Natural killer cell treated with Interleukin-12 subunit alpha and Interleukin-12 subunit beta and Interleukin-15 and Interleukin-18, amount 100 ng/mL, for 72 hours (primary cell): ENCODE results near the gene RNLS. TPM values are rescaled to one million over a fixed set of nuclear protein-coding genes. Genes with fewer than 3 reads are reported as not detected.
"Not testable (repeated sequence)": the region's sequence is repeated elsewhere in the genome, so short reads cannot be mapped to it uniquely, and the experiment has no call there.

Experiments
- ATAC-seq, 2 donors: fragments of 150-1000 bp; cut with Tn5 transposase in 1 of 2; sonication (Bioruptor Pico), chemical (Tn5 transposase) in 1 of 2; 2 replicates each; pipeline ENCODE4 v1.10.0; 2021
- DNase-seq: peaks from one replicate; pipeline ENCODE4 v3.0.0; 2022; ENCODE audit warnings: low spot score
- H3K27ac Mint-ChIP-seq, 2 donors: 1 replicate in 1 of 2; 2 replicates in 1 of 2; pipeline ENCODE4 v1.8.0; 2022; ENCODE audit warnings: mixed read lengths in 2 of 2, mild to moderate bottlenecking in 1 of 2, moderate library complexity in 1 of 2
- H3K27me3 Mint-ChIP-seq, 2 donors: 1 replicate in 1 of 2; 2 replicates in 1 of 2; pipeline ENCODE4 v1.8.0; 2022; ENCODE audit warnings: mixed read lengths in 2 of 2
- H3K36me3 Mint-ChIP-seq: one replicate; pipeline ENCODE4 v1.8.0; 2022; ENCODE audit warnings: mixed read lengths
- H3K4me1 Mint-ChIP-seq, 2 donors: 1 replicate in 1 of 2; 2 replicates in 1 of 2; pipeline ENCODE4 v1.8.0; 2022; ENCODE audit warnings: low read depth in 2 of 2, mixed read lengths in 2 of 2, mild to moderate bottlenecking in 1 of 2
- H3K4me3 Mint-ChIP-seq: one replicate; pipeline ENCODE4 v1.8.0; 2022; ENCODE audit warnings: mixed read lengths
- H3K9me3 Mint-ChIP-seq: 2 replicates; pipeline ENCODE4 v1.8.0; 2022; ENCODE audit warnings: mixed read lengths
- total RNA-seq, 2 donors: library from RNA; stranded (reverse); gene quantifications; one replicate each; pipeline ENCODE4 v1.2.3, GENCODE V29; 2022

Gene RNLS
- total RNA-seq, 2 donors from 2014 or later: 2.4 to 2.9 TPM

DNA sequence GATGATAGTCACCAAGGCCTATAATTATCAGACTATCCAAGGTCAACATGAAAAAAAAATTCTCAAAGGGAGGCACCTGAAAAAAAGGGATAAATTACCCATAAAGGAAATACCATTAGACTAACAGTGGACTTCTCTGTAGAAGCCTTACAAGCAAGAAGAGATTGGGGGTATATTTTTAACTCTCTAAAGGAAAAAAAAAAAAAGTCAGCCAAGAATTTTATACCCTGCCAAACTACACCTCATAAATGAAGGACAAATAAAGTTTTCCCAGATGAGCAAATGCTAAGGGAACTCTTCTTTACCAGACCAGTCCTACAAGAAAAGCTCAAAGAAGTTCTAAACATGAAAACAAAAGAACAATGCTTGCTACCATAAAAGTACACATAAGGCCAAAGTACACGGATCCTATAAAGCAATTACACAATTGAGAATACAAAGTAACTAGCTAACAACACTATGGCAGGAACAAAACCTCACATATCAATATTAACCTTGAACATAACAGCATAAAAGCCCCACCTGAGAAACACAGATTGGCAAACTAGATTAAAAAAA lies 263.1 kb downstream of the RNLS start:
- ATAC-seq: no peak

DNA sequence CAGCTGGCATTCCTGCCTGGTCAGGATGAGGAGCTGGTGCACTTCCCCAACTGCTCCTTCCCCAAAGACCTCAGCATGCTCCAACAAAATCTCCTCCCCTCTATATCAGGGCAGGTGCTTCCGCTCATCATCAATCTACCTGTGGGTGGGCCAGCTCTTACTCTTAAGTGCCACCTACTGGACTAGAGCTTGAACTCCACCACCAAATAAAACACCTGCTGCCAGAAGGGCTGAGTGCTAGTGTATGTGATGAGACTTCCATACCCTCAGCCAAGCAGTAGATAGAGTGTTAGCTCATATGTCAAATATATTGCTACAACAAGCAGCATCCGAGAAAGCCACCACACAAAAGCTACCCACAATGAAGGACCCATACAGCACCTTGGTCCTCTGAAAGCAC lies 264.3 kb downstream of the RNLS start:
- no peaks in the 10 kb centered on the region for H3K27me3 Mint-ChIP-seq
- peaks cover 12% of the 10 kb centered on the region for H3K9me3 Mint-ChIP-seq
- H3K4me1 Mint-ChIP-seq: peaks cover 2% of the 10 kb centered on the region in 2 donors
- no peak for DNase-seq
- H3K27ac Mint-ChIP-seq: no peak overlapping the region
- H3K36me3 Mint-ChIP-seq: peaks cover 33% of the 10 kb centered on the region
- no peak for ATAC-seq
- no peak overlapping the region for H3K4me3 Mint-ChIP-seq

More for the DNA sequence above, 263.1 kb downstream of the RNLS start:
- no peak for DNase-seq
- Mint-ChIP-seq H3K27me3 (no peaks in the 10 kb centered on the region), H3K4me3 (no peak overlapping the region), H3K4me1 (no peaks in the 10 kb centered on the region), H3K27ac (no peak overlapping the region), H3K9me3 (peaks cover 12% of the 10 kb centered on the region), H3K36me3 (peaks cover 33% of the 10 kb centered on the region)

- no peaks in the 10 kb centered on the region for H3K27me3 Mint-ChIP-seq
- DNase-seq (no peak), ATAC-seq (no peak)
- peaks cover 29% of the 10 kb centered on the region for H3K36me3 Mint-ChIP-seq
- H3K4me3 Mint-ChIP-seq: no peak overlapping the region
- H3K4me1 Mint-ChIP-seq: peaks cover 6 to 7% of the 10 kb centered on the region in 2 donors
- no peak overlapping the region for H3K27ac Mint-ChIP-seq
- peaks cover 12% of the 10 kb centered on the region for H3K9me3 Mint-ChIP-seq
Measured at GRCh38 chr10:88317099-88317498, 266.0 kb downstream of the RNLS start.

GRCh38 chr10:88316292-88316861 lies 266.7 kb downstream of the RNLS start:
- H3K9me3 Mint-ChIP-seq: peaks cover 12% of the 10 kb centered on the region
- H3K4me1 Mint-ChIP-seq: peaks cover 7 to 9% of the 10 kb centered on the region in 2 donors
- H3K36me3 Mint-ChIP-seq: peaks cover 27% of the 10 kb centered on the region
- H3K27ac Mint-ChIP-seq: no peak overlapping the region
- DNase-seq: no peak
- ATAC-seq: no peak
- H3K4me3 Mint-ChIP-seq: no peak overlapping the region
- H3K27me3 Mint-ChIP-seq: peaks cover 0 to 3% of the 10 kb centered on the region in 2 donors

DNA sequence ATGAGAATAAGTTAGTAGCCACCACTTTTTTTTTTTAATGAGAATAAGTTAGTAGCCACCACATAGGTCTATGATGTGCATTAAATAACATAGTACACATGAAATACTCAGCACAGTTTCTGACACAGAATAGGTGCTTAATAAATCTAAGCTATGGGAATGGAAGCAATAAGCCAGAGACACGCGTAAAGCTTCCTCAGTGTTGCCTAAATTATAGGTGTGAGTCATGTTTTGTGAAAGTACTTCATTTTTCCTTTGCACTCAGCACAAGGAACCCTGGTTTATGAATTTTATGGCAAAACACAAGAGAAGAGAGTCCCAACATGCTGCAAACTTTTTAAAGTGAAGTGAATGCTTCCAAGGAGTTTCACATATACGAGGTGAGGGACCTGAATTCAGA lies 267.4 kb downstream of the RNLS start:
- peaks cover 7 to 9% of the 10 kb centered on the region in 2 donors for H3K4me1 Mint-ChIP-seq
- no peak for ATAC-seq
- H3K36me3 Mint-ChIP-seq: peaks cover 21% of the 10 kb centered on the region
- H3K27ac Mint-ChIP-seq: no peak overlapping the region
- no peak overlapping the region for H3K4me3 Mint-ChIP-seq
- peaks cover 0 to 3% of the 10 kb centered on the region in 2 donors for H3K27me3 Mint-ChIP-seq
- DNase-seq: no peak
- H3K9me3 Mint-ChIP-seq: peaks cover 8% of the 10 kb centered on the region

DNA sequence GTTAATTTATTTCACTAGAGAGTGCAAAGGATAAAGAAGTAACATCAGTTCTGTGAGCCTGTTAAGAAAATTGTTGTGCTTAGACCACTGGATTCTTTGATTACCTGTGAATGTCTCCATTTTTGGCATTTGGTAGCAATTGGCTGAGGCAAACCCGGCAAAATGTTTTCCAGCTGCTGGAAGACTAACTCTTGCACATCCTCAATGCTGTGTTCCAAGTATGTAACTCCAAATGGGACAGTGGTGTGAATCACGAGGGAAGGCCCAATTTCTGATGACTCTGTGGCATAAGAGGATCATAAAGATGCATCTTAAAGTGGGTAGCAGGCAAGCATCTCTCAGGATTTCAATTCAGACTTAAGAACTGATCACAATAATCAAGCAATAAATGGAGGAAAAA lies 268.8 kb downstream of the RNLS start:
- peaks cover 7 to 9% of the 10 kb centered on the region in 2 donors for H3K4me1 Mint-ChIP-seq
- peaks cover 7% of the 10 kb centered on the region for H3K36me3 Mint-ChIP-seq
- DNase-seq (no peak), ATAC-seq (no peak)
- no peak overlapping the region for H3K4me3 Mint-ChIP-seq
- H3K27ac Mint-ChIP-seq: no peak overlapping the region
- peaks cover 4% of the 10 kb centered on the region for H3K9me3 Mint-ChIP-seq
- H3K27me3 Mint-ChIP-seq: peaks cover 0 to 3% of the 10 kb centered on the region in 2 donors

DNA sequence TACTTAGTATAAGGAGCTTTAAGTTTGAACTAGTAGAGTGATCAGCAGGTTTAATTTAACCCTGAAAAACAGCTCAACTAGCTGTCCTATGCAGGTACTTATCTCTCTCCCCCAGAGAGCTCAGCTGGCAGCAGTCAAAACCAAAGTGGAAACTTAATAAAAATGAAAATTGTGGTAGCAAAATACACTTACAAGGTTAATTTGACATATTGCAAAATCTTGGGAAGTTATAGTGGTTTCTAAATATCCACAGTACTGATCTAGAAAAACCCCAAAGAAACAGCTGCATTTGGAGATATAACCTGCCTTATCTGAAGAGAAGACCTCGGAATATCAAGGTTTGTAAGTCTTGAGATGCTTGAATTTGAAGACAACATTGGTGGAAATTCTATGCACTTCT lies 269.2 kb downstream of the RNLS start:
- Mint-ChIP-seq H3K27ac (no peak overlapping the region), H3K4me3 (no peak overlapping the region), H3K4me1 (peaks cover 7 to 9% of the 10 kb centered on the region in 2 donors), H3K9me3 (peaks cover 1% of the 10 kb centered on the region), H3K27me3 (peaks cover 0 to 3% of the 10 kb centered on the region in 2 donors), H3K36me3 (peaks cover 2% of the 10 kb centered on the region)
- no peak for DNase-seq
- ATAC-seq: no peak

- no peaks in the 10 kb centered on the region for H3K9me3 Mint-ChIP-seq
- no peak overlapping the region for H3K4me3 Mint-ChIP-seq
- H3K36me3 Mint-ChIP-seq: no peaks in the 10 kb centered on the region
- ATAC-seq (no peak), DNase-seq (no peak)
- peaks cover 0 to 3% of the 10 kb centered on the region in 2 donors for H3K27me3 Mint-ChIP-seq
- peaks cover 7 to 9% of the 10 kb centered on the region in 2 donors for H3K4me1 Mint-ChIP-seq
- no peak overlapping the region for H3K27ac Mint-ChIP-seq
Measured at GRCh38 chr10:88312855-88313254, 270.3 kb downstream of the RNLS start.

DNA sequence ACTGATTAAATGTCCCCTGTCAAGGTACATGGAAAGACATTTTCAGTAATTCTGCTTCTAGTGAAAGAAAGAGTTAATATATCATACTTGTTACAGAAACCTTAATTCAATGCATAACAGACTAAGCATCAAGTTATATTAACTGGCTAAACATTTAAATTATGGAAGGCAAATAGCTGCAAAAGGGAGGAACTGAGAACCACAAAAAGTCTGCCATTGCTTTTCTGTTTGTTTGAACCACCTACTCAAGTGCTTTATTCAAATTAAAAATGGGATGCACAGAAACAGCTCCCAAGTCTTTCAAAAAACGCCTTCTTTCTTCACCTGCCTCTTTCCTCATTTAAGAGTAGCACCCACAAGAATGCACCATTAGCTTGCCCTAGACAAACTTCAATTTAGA lies 271.9 kb downstream of the RNLS start:
- H3K36me3 Mint-ChIP-seq: no peaks in the 10 kb centered on the region
- no peak overlapping the region for H3K4me3 Mint-ChIP-seq
- H3K4me1 Mint-ChIP-seq: peaks cover 7 to 9% of the 10 kb centered on the region in 2 donors
- peaks cover 0 to 3% of the 10 kb centered on the region in 2 donors for H3K27me3 Mint-ChIP-seq
- DNase-seq: no peak
- H3K9me3 Mint-ChIP-seq: no peaks in the 10 kb centered on the region
- no peak overlapping the region for H3K27ac Mint-ChIP-seq
- no peak for ATAC-seq

DNA sequence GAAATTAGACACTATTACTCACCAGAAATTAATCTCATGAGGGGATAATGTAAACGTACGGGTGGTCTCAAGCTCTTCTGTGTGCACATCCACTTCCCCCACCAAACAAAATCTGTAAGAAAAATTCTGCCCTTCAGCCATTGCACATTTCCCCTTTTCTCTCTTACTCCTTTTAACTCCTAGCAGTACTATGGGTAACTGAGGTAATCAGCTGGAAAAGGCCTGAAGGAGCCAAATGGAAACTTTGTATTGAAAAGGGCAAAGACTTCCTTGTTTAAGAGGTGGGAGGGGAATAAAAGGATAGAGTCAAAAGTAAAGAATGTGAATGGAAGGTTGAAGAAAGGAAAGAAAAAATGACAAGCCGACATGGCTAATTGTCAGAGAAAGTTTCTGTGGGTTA lies 273.8 kb downstream of the RNLS start:
- ATAC-seq (no peak), DNase-seq (no peak)
- Mint-ChIP-seq H3K4me3 (no peak overlapping the region), H3K27me3 (peaks cover 0 to 6% of the 10 kb centered on the region in 2 donors), H3K27ac (no peak overlapping the region), H3K9me3 (no peaks in the 10 kb centered on the region), H3K4me1 (peaks cover 7 to 9% of the 10 kb centered on the region in 2 donors), H3K36me3 (no peaks in the 10 kb centered on the region)

- not testable (repeated sequence) for H3K9me3 Mint-ChIP-seq, H3K27me3 Mint-ChIP-seq, DNase-seq, H3K36me3 Mint-ChIP-seq, H3K4me3 Mint-ChIP-seq, ATAC-seq, H3K27ac Mint-ChIP-seq, H3K4me1 Mint-ChIP-seq
Measured at GRCh38 chr10:88308361-88308760, 274.8 kb downstream of the RNLS start.

DNA sequence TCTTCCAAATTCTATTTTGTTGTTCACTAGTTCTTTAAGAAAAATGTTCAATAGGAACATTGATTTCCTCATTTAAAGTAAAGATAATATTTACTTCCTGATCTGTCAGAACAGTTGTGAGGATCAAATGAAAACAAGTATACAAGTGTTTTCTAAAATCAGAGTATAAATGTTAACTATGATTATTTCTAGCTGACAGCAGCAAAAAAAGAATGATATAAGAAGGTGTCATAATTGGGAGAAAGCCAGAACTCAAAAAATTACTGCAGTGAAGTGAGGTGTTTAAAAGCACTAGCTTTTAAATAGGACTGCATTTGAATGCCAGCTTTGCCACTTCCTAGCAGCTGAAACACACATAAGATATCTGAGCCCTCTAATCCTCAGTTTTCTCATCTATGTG lies 283.3 kb downstream of the RNLS start:
- H3K36me3 Mint-ChIP-seq: no peaks in the 10 kb centered on the region
- H3K4me3 Mint-ChIP-seq: no peak overlapping the region
- no peak overlapping the region for H3K27ac Mint-ChIP-seq
- DNase-seq (no peak), ATAC-seq (no peak)
- peaks cover 0 to 10% of the 10 kb centered on the region in 2 donors for H3K27me3 Mint-ChIP-seq
- H3K4me1 Mint-ChIP-seq: no peaks in the 10 kb centered on the region
- peaks cover 3% of the 10 kb centered on the region for H3K9me3 Mint-ChIP-seq

- no peak for DNase-seq
- Mint-ChIP-seq H3K9me3 (peaks cover 3% of the 10 kb centered on the region), H3K27me3 (peaks cover 0 to 8% of the 10 kb centered on the region in 2 donors)
Measured at GRCh38 chr10:88297103-88297502, 286.0 kb downstream of the RNLS start.

DNA sequence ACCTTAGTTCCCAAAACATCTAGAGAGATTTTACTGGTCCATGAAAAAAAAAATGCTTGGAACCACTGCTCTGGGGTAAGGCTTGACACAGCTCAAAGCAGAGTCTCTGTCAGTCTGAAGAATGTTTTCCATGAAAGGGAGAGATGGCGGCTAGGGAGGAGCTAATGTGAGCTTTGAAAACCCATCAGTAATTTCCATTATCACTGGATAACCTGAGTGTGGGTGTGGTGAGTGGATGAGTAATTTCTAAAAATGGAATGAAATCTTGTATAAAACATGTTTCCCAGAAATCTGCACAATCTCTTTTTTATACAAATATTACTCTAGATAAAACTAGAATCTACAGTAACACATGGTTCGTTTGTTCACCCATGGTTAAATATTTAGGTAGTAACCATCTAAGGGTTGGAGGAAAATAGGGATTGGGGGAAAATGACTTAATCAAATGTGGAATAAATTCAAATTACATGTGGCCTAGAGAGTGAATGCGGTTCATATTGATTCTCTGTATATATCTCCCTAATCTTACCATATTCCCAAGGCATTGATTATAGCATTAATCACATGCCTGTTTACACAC lies 289.4 kb downstream of the RNLS start:
- DNase-seq (no peak), ATAC-seq (no peak)
- Mint-ChIP-seq H3K27me3 (peaks cover 0 to 8% of the 10 kb centered on the region in 2 donors), H3K4me1 (peaks cover 3 to 6% of the 10 kb centered on the region in 2 donors), H3K4me3 (no peak overlapping the region), H3K36me3 (no peaks in the 10 kb centered on the region), H3K27ac (no peak overlapping the region), H3K9me3 (no peaks in the 10 kb centered on the region)

More at GRCh38 chr10:88297103-88297502, 286.0 kb downstream of the RNLS start:
- H3K4me3 Mint-ChIP-seq: no peak overlapping the region
- no peaks in the 10 kb centered on the region for H3K4me1 Mint-ChIP-seq
- no peaks in the 10 kb centered on the region for H3K36me3 Mint-ChIP-seq
- no peak overlapping the region for H3K27ac Mint-ChIP-seq
- ATAC-seq: no peak
